HG02571 (cell line): ENCODE measurements around the gene GMIP.
A peak's percentile ranks its signal among the peaks of the same experiment; 100 is the strongest.
"Not testable (repeated sequence)": the region's sequence is repeated elsewhere in the genome, so short reads cannot be mapped to it uniquely, and the experiment has no call there.

ENCODE experiments used
- ATAC-seq: cut with Tn5 transposase; IDR thresholded peaks from one replicate; pipeline ENCODE4 v1.9.1; 2021; ENCODE audit warnings: mild to moderate bottlenecking, moderate library complexity; ENCODE audit not compliant: unreplicated experiment

GMIP gene

GRCh38 chr19:19643158-19644053 is at the start of gene GMIP:
TSS of gene GMIP (minus strand) at chr19:19643657. CDS start at chr19:19643529, 128 bp downstream.
- ATAC-seq: peak; percentile 71

- no peak for ATAC-seq
Observed at GRCh38 chr19:19691683-19692082, 48.2 kb upstream of the GMIP start.

DNA sequence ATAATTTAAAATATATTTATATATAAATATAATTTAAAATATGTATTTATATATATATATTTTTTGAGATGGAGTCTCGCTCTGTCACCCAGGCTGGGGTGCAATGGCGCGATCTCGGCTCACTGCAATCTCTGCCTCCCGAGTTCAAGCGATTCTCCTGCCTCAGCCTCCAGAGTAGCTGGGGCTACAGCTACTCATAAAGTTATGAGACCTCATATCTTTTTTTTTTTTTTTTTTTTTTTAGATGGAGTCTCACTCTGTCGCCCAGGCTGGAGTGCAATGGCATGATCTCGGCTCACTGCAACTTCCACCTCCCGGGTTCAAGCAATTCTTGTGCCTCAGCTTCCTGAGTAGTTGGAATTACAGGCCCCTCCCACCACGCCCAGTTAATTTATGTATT is 45.6 kb upstream of the GMIP start:
- ATAC-seq: not testable (repeated sequence)

DNA sequence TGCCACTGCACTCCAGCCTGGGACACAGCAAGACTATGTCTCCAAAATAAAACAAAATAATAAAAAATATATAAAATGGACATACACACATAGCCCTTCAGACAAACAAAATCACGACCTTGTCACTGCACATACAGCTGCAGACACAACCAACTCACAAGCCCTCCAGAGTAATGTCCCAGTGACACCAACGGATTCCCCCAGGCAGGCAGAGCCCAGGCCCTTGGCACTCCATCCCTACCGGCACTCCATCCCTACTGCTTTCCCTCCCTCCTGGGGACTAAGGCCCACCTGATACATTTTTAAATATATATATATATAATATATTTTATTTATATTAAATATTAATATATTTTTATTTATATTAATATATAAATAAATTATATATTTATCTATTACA is 43.6 kb upstream of the GMIP start:
- no peak for ATAC-seq

GRCh38 chr19:19686580-19686979 is 43.1 kb upstream of the GMIP start:
- no peak for ATAC-seq

DNA sequence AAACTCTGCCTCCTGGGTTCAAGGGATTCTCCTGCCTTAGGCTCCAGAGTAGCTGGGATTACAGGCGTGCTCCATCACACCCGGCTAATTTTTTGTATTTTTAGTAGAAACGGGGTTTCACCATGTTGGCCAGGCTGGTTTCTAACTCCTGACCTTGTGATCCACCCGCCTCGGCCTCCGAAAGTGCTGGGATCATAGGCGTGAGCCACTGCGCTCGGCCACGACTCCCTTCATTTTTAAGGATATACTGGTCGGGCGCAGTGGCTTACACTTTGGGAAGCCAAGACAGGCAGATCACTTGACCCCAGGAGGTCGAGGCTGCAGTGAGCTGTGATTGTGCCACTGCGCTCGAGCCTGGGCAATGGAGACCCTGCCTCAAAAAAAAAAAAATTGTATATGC is 42.7 kb upstream of the GMIP start:
- ATAC-seq: not testable (repeated sequence)

DNA sequence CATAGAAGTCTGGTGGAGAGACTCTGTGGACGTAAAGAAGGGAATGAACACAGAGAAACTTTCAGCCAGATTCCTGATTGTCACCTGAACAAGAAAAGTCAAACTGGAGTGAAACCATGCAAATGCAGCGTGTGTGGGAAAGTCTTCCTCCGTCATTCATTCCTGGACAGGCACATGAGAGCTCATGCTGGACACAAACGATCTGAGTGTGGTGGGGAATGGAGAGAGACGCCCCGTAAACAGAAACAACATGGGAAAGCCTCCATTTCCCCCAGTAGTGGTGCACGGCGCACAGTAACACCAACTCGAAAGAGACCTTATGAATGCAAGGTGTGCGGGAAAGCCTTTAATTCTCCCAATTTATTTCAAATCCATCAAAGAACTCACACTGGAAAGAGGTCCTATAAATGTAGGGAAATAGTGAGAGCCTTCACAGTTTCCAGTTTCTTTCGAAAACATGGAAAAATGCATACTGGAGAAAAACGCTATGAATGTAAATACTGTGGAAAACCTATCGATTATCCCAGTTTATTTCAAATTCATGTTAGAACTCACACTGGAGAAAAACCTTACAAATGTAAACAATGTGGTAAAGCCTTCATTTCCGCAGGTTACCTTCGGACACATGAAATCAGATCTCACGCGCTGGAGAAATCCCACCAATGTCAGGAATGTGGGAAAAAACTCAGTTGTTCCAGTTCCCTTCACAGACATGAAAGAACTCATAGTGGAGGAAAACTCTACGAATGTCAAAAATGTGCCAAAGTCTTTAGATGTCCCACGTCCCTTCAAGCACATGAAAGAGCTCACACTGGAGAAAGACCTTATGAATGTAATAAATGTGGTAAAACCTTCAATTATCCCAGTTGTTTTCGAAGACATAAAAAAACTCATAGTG is 36.0 kb upstream of the GMIP start:
- no peak for ATAC-seq

GRCh38 chr19:19677579-19677978 is 34.1 kb upstream of the GMIP start:
- no peak for ATAC-seq

DNA sequence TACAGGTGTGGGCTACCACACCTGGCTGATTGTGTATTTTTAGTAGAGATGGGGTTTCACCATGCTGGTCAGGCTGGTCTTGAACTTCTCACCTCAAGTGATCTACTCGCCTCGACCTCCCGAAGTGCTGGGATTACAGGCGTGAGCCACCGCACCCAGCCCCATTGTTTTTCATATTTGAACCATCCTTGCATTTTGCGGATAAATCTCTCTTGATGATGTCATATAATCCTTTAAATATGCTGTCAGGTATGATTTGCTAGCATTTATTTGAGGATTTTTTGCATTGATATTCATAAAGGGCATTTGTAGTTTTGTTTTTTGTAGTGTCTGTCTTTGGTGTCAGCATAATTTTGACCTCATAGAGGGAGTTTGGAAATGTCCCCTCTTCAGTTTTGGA is 30.9 kb upstream of the GMIP start:
- ATAC-seq: no peak

- ATAC-seq: no peak
Observed at GRCh38 chr19:19672816-19673215, 29.4 kb upstream of the GMIP start.

GRCh38 chr19:19670070-19670551 is 26.7 kb upstream of the GMIP start:
- ATAC-seq: no peak

- peak; percentile 63 for ATAC-seq
Observed at GRCh38 chr19:19668230-19669012, 25.0 kb upstream of the GMIP start, which contains the start of gene ZNF101. TSS of gene ZNF101 (plus strand) at chr19:19668839. CDS start at chr19:19668964, 125 bp downstream.

GRCh38 chr19:19665420-19665948 is 22.0 kb upstream of the GMIP start:
- not testable (repeated sequence) for ATAC-seq

DNA sequence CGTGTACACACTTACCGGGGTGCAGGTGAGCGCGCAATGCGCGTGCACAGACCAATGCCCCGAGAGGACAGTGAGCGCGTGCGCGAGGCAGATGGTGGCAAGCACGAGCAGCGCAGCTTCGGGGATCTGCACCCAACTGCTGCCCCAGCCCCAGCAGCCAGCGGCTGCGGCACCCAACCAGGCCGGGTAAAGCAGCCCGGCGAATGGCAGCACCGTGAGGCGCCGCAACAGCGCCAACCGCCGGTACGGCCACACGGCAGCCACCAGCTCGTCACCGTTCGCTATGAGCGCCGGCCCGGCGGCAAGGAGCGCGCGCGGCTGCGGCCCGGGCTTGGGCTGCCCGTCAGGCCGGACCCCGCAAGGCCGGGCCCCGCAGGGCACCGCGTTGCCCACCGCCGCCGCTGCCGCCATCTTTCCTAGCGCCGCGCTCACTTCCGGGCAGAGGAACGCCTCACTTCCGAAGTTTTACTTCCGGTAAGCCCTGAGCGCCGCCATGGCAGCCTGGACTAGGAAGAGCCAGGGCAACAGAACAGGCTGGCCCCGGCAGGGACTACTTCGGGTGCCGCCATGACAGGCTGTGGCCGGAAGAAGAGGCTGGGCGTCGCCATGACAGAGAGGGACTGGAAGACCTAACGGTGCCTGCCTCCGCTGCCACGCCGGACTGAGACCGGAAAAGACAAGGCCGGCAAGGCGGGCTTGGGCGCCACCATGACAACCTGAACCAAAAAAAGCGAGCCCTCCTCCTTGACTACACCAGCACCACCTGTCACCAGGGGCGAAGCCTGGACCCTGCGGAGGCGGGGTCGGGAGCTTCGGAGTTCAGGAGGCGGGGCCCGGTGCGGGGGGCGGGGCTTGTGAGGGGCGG is 20.0 kb upstream of the GMIP start, which contains the start of gene ATP13A1:
TSS of gene ATP13A1 (minus strand) at position 421 of the 865 bp plus-strand sequence. CDS start at position 411, 10 bp downstream.
- peak; percentile 65 for ATAC-seq

GRCh38 chr19:19662871-19663255 is 19.4 kb upstream of the GMIP start:
- ATAC-seq: no peak

GRCh38 chr19:19662344-19662743 is 18.9 kb upstream of the GMIP start:
- no peak for ATAC-seq

DNA sequence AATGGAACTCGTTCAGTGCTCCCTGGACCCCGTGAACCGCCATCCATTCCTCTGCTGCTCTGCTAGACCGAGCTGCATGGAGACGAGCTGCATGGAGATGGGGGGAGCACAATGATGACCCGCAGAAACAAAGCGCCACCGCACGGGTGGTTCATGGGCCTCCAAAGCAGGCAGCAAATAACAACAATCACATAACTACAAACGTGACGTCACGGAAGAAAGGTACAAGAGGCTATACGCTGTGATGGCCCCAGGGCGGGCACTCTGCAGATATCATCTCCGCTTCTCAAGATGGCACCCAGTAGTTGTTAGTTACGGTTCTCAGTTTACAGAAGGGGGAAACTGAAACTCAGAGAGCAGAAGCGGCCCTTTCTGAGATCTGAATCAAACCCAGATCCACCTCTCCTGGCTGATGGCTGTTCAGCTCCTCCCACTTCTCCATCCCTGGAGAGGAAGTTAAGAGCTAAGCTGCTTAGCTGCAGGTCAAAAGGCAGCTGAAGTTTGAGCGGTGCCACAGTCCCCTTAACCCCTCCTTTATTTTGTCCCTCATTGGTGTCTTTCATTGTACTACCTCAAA is 18.3 kb upstream of the GMIP start:
- no peak for ATAC-seq

DNA sequence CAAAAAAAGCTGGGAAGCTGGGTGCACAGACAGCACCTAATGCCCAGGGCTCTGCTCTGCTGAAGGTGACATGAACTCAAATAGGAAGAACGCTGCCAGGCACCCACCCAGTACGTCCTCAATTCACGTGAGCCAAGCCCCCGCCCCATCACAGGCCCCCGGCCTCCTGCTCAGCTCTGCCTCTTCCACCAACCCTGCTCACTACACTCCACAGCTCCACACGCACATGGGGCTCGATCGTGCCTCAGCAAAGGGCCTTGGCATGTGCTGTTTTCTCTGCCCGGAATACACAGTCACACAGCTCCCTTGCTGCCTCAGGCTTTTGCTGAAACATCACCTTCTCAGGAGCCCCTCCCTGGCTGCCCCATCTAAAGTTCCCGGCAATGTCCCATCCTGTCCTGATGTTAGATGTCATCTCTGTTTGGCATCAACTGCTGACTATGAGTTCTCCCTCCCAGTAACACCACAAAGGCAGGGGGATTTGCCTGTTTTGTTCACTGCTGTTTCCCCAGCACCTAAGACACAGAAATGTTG is 17.8 kb upstream of the GMIP start:
- ATAC-seq: no peak
